Measurements from ENCODE around the gene ITK. TPM values are rescaled to one million over a fixed set of nuclear protein-coding genes. Genes with fewer than 3 reads are reported as not detected.

ITK gene
- total and polyA plus RNA-seq, 2 donors from 2014 or later: 0.11 to 14.0 TPM

- peak; percentile 91 for TF ChIP-seq CTCF (IDR thresholded peaks at IDR 0.05; ENCODE audit: borderline replicate concordance, extremely low read depth, insufficient read depth)
- DNase-seq (peak in 4 of 5 donors; percentile 54 to 60 (median 57)), FAIRE-seq (peak; percentile 11)
These were observed 72.9 kb downstream of the ITK start for GRCh38 chr5:157253547-157253946.

GRCh38 chr5:157258450-157258849 is 77.8 kb downstream of the ITK start:
- Histone ChIP-seq H3K27ac (ENCODE audit: low read depth in 2 of 2, low read length in 2 of 2) (no peak overlapping the region), H3K36me3 (ENCODE audit: control insufficient read depth in 2 of 3, insufficient read depth in 3 of 3, low read length in 3 of 3) (no peaks in the 10 kb centered on the region), H3K9ac (ENCODE audit: low read length in 3 of 3) (no peak overlapping the region), H3K4me3 (ENCODE audit: low read length in 3 of 3) (no peak overlapping the region), H3K27me3 (ENCODE audit: control insufficient read depth, insufficient read depth, low read length) (no peaks in the 10 kb centered on the region), H3K4me1 (ENCODE audit: control insufficient read depth in 2 of 3, insufficient read depth in 2 of 3, low read depth in 1 of 3, low read length in 3 of 3) (peaks cover 0 to 1% (median 0%) of the 10 kb centered on the region in 3 donors), H3K9me3 (ENCODE audit: control insufficient read depth in 2 of 3, insufficient read depth in 1 of 3, low read length in 3 of 3) (no peaks in the 10 kb centered on the region)
- DNase-seq (no peak), FAIRE-seq (no peak)
- no peak for TF ChIP-seq CTCF (IDR thresholded peaks at IDR 0.05; ENCODE audit: borderline replicate concordance, extremely low read depth, insufficient read depth)
- intact Hi-C loops (cut with DNase I): no loop called here

More at GRCh38 chr5:157253547-157253946, 72.9 kb downstream of the ITK start:
- intact Hi-C loops (cut with DNase I): no loop called here
- no peak overlapping the region for H3K4me3 ChIP-seq (ENCODE audit: low read length in 3 of 3)
- H3K27me3 ChIP-seq (ENCODE audit: control insufficient read depth, insufficient read depth, low read length): no peaks in the 10 kb centered on the region
- H3K9ac ChIP-seq (ENCODE audit: low read length in 3 of 3): no peak overlapping the region
- H3K9me3 ChIP-seq (ENCODE audit: control insufficient read depth in 2 of 3, insufficient read depth in 1 of 3, low read length in 3 of 3): no peaks in the 10 kb centered on the region
- H3K27ac ChIP-seq (ENCODE audit: low read depth in 2 of 2, low read length in 2 of 2): no peak overlapping the region
- no peaks in the 10 kb centered on the region for H3K4me1 ChIP-seq (ENCODE audit: control insufficient read depth in 2 of 3, insufficient read depth in 2 of 3, low read depth in 1 of 3, low read length in 3 of 3)
- H3K36me3 ChIP-seq (ENCODE audit: control insufficient read depth in 2 of 3, insufficient read depth in 3 of 3, low read length in 3 of 3): no peaks in the 10 kb centered on the region

GRCh38 chr5:157259699-157260098 is 79.1 kb downstream of the ITK start:
- no peak for TF ChIP-seq CTCF (IDR thresholded peaks at IDR 0.05; ENCODE audit: borderline replicate concordance, extremely low read depth, insufficient read depth)
- no peak overlapping the region for H3K4me3 ChIP-seq (ENCODE audit: low read length in 3 of 3)
- no peaks in the 10 kb centered on the region for H3K36me3 ChIP-seq (ENCODE audit: control insufficient read depth in 2 of 3, insufficient read depth in 3 of 3, low read length in 3 of 3)
- FAIRE-seq: no peak
- no peaks in the 10 kb centered on the region for H3K9me3 ChIP-seq (ENCODE audit: control insufficient read depth in 2 of 3, insufficient read depth in 1 of 3, low read length in 3 of 3)
- no peak overlapping the region for H3K27ac ChIP-seq (ENCODE audit: low read depth in 2 of 2, low read length in 2 of 2)
- intact Hi-C loops (cut with DNase I): no loop called here
- no peaks in the 10 kb centered on the region for H3K27me3 ChIP-seq (ENCODE audit: control insufficient read depth, insufficient read depth, low read length)
- H3K9ac ChIP-seq (ENCODE audit: low read length in 3 of 3): no peak overlapping the region
- no peak for DNase-seq
- H3K4me1 ChIP-seq (ENCODE audit: control insufficient read depth in 2 of 3, insufficient read depth in 2 of 3, low read depth in 1 of 3, low read length in 3 of 3): peaks cover 0 to 2% (median 0%) of the 10 kb centered on the region in 3 donors

- H3K27ac ChIP-seq (ENCODE audit: low read depth in 2 of 2, low read length in 2 of 2): no peak overlapping the region
- no peak for TF ChIP-seq CTCF (IDR thresholded peaks at IDR 0.05; ENCODE audit: borderline replicate concordance, extremely low read depth, insufficient read depth)
These were observed 83.0 kb downstream of the ITK start for GRCh38 chr5:157263496-157264090.

More at GRCh38 chr5:157263496-157264090, 83.0 kb downstream of the ITK start:
- DNase-seq (no peak), FAIRE-seq (no peak)
- Histone ChIP-seq H3K9me3 (ENCODE audit: control insufficient read depth in 2 of 3, insufficient read depth in 1 of 3, low read length in 3 of 3) (no peaks in the 10 kb centered on the region), H3K36me3 (ENCODE audit: control insufficient read depth in 2 of 3, insufficient read depth in 3 of 3, low read length in 3 of 3) (no peaks in the 10 kb centered on the region), H3K27me3 (ENCODE audit: control insufficient read depth, insufficient read depth, low read length) (no peaks in the 10 kb centered on the region), H3K4me3 (ENCODE audit: low read length in 3 of 3) (no peak overlapping the region), H3K4me1 (ENCODE audit: control insufficient read depth in 2 of 3, insufficient read depth in 2 of 3, low read depth in 1 of 3, low read length in 3 of 3) (peaks cover 0 to 13% (median 7%) of the 10 kb centered on the region in 3 donors), H3K9ac (ENCODE audit: low read length in 3 of 3) (no peak overlapping the region)
- intact Hi-C loops (cut with DNase I): no loop called here
